ENCODE measurements around the gene TMEM30B.
"Not testable (repeated sequence)": the region's sequence is repeated elsewhere in the genome, so short reads cannot be mapped to it uniquely, and the experiment has no call there.

Gene TMEM30B

DNA sequence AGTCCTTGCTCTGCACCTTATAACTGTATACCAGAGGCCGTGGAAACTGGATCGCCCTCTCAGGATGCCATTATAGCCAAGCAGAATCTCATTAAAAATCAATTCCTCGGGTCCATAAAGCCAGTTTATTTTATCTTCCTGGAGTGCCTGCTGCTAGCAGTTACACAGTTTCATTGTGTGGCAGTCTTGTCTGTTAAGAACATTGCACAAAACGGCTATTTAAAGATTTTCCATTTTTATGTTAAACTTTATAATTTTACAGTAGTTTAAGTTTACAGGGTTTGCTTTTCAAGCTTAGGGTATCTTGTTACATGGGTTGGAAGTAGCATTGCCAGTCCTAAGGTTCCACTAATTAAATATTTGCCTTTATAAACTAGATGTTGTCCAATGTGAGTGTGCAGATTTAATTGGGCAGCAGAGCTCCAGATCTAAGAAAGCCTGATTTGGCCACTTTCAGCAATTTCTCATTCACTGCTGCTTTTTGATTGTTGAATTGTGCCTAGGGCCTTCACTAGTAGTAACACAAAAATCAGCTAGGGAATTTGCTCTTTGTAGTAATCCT is 17.0 kb downstream of the TMEM30B start:
- DNase-seq = no peak

DNA sequence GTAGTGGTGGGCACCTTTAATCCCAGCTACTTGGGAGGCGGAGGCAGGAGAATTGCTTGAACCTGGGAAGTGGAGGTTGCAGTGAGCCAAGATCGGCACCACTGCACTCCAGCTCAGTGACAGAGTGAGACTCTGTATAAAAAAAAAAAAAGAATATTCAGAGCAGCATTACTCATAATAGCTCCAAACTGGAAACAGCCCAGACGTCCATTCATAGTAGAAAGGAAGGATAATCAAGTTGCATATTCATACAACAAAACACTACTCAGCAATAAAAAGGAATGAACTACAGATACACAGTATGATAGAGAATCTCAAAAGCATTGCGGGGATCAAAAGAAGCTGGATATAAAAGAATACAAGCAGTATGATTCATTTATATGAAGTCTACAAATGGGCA is 19.1 kb downstream of the TMEM30B start:
- DNase-seq = no peak

GRCh38 chr14:61260939-61261776 is 20.0 kb downstream of the TMEM30B start:
- no peak for DNase-seq

- no peak for DNase-seq
Observed at GRCh38 chr14:61258985-61259384, 22.2 kb downstream of the TMEM30B start.

- DNase-seq = no peak
Observed at GRCh38 chr14:61257469-61258057, 23.6 kb downstream of the TMEM30B start.

GRCh38 chr14:61256826-61257468 is 24.2 kb downstream of the TMEM30B start:
- no peak for DNase-seq

- DNase-seq = no peak
Observed at GRCh38 chr14:61255968-61256367, 25.2 kb downstream of the TMEM30B start.

DNA sequence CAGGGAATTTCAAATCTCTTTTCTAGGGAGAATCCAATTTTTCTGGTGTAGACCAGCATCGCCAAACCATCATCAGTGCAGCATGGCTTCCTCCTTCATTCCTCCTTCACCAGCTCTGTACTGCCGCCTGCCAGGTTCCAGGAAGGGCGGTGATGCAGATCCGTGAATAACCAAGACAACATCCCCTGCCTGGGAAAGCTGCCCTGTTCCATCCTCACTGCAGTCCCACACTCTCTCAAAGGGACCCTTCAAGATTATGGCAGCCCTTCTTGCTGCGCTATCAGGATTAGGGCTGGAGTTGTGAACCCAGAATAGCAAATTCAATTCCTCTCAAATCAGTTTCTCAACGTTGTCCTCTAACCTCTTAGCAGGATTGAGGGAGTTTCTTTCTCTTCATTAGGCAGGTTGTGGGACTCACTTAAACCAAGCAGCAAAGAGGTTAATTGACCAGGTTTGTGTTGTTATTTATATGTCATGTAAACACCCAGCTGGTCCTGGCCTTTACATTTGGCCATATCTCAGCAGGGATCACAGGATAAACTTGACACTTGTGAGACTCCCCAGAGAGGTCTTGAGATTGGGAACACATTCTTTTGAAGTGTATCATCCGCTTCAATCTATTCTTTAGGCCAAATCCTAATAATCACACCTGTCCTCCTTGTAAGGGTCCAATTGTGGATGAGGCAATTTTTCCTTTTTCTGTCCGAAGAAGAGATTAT is 26.2 kb downstream of the TMEM30B start:
- DNase-seq = no peak

GRCh38 chr14:61253064-61253738 is 27.9 kb downstream of the TMEM30B start:
- no peak for DNase-seq

GRCh38 chr14:61252369-61253063 is 28.6 kb downstream of the TMEM30B start:
- peak; percentile 80 for DNase-seq

- no peak for DNase-seq
Observed at GRCh38 chr14:61250063-61250462, 31.1 kb downstream of the TMEM30B start.

- no peak for DNase-seq
Observed at GRCh38 chr14:61247935-61248334, 33.2 kb downstream of the TMEM30B start.

GRCh38 chr14:61246721-61247120 is 34.4 kb downstream of the TMEM30B start:
- DNase-seq = no peak

DNA sequence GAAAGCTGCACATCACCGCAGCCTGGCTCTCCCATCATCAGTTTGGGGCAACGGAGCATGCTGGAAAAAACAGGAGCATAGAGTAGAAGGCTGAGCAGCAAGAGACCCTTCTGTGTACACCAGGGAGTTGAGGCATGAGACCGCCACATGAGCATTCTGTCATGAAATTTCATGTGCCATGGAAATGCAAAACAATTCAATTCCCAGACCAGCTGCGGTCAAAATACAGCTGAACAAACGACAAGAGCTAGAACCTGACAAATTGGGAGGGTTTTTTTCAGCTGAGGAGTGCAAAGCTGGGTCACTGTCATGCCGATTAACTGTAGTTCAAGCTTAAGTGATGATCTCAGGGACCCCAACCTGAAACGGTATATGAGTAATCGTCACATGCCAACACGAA is 37.1 kb downstream of the TMEM30B start:
- no peak for DNase-seq

DNA sequence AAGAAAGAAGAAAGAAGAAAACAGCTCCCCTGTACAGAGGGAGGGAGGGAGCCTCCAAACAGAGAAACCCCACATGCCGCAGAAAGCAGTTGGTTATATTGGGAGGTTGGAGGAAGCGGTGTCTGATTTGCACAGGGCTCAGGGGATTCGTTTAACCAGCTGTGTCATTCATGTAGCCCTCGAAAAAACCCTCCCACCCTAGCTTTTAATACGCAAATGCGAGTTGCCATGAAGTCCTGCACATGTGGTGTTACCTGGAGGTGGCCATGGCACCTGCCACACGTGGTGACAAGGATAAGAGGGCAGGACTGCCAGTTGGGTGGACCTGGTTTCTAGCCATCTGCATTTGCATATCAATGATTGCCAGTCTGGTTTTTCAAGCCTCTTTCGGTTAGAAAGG is 40.9 kb downstream of the TMEM30B start:
- DNase-seq = no peak

DNA sequence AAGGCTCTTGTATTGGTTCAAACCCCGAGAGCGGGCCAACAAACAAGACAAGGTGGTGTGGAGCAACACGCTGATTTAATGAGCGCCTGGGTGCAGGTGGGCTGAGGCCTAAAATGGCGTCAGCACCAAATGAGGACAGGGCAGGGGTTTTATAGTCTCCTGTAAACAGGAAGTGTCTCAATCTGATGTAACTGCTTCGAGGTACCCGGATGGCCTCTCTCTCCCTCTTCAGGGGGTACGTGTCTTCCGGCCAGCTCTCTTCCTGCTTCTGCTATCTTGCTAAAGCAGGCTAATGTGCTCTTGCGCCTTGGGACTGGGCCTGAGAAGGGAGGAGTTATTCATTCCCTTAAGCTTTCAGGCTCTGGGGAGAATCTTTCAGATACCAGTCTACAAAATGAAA is 41.9 kb downstream of the TMEM30B start:
- DNase-seq = not testable (repeated sequence)

GRCh38 chr14:61238611-61239245 is 42.4 kb downstream of the TMEM30B start:
- no peak for DNase-seq

DNA sequence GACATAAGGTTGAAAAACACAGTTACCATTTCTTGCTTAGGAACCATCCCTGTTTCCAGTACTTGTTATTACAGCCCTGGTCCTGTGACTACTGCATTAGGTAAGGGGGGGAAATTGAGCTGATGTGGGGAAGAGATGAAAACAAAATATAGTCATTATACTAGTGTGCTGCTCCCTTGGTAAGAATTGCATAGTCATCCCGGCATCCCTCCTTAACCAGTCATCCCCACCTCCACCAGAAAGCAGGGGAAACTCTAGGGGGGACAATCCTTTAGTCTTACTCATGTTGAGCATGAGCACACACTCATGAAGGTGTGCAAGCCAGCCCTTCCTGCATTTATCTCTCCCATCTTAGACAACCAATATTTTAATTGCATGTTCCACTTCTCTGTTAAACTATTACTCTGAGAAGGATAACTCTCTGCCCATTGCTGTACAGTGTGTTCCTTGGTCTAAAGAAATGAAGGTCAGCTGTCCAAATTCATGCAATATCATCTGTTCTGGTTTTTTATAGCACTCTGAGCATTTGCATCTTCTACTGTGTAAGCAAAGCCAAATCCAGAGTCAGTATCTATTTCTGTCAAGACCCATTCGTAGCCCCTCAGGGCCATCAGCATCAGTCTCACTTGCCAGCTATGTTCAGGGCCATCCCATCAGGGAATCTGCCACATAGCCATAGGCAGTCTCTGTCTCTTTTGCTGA is 46.8 kb downstream of the TMEM30B start:
- no peak for DNase-seq

GRCh38 chr14:61233436-61233956 is 47.6 kb downstream of the TMEM30B start:
- no peak for DNase-seq

- no peak for DNase-seq
Observed at GRCh38 chr14:61231810-61232209, 49.3 kb downstream of the TMEM30B start.

All from midbrain (tissue), 1 donor.